Gastrocnemius medialis (tissue), 4 donors: Measurements from ENCODE around the gene RNASE1.

Experiments used
- CTCF ChIP-seq, 5 experiments: fragments of 450-650 bp in 3 of 5; fragments of 200-600 bp in 2 of 5; sonication (generic) in 2 of 5; IDR thresholded peaks in 4 of 5; conservative IDR thresholded peaks in 1 of 5; 1 replicate in 4 of 5; 2 replicates in 1 of 5; pipeline ENCODE4 v1.5.1; 2016 to 2019; ENCODE audit warnings: antibody characterized with exemption in 5 of 5, mild to moderate bottlenecking in 3 of 5, moderate library complexity in 3 of 5
- POLR2A ChIP-seq, 2 donors: fragments of 450-650 bp; IDR thresholded peaks; one replicate each; pipeline ENCODE4 v1.6.1; 2017; ENCODE audit warnings: antibody characterized with exemption in 2 of 2, mild to moderate bottlenecking in 2 of 2, moderate library complexity in 2 of 2

- TF ChIP-seq CTCF (IDR thresholded peaks at IDR 0.05 in 4 of 5, conservative IDR thresholded peaks at IDR 0.05 in 1 of 5), result no peak
- no peak for TF ChIP-seq POLR2A (IDR thresholded peaks at IDR 0.05)
Measured at GRCh38 chr14:20848316-20848954, 45.8 kb upstream of the RNASE1 start.
